GM23338 (cell line): ENCODE measurements around the gene CASQ1.

Experiments used
- CTCF ChIP-seq, 2 experiments: fragments of 200-600 bp in 1 of 2; sonication (generic) in 1 of 2; conservative IDR thresholded peaks; 2 replicates each; pipeline versions ENCODE4 v1.5.1 to v1.6.1; 2016 to 2017; ENCODE audit warnings: antibody characterized with exemption in 2 of 2, low read depth in 2 of 2, mild to moderate bottlenecking in 2 of 2, moderate library complexity in 1 of 2
- REST ChIP-seq: IDR thresholded peaks from one replicate; pipeline ENCODE4 v1.6.1; 2018; ENCODE audit warnings: antibody characterized with exemption; ENCODE audit not compliant: unreplicated experiment

GRCh38 chr1:160162931-160163330 is 27.4 kb upstream of the CASQ1 start:
- TF ChIP-seq CTCF (conservative IDR thresholded peaks at IDR 0.05; ENCODE audit: low read depth in 2 of 2), result no peak
- TF ChIP-seq REST, result no peak
